K562 (cell line): Measurements from ENCODE around the gene MEX3A. TPM values are rescaled to one million over a fixed set of nuclear protein-coding genes. Genes with fewer than 3 reads are reported as not detected.

Experiments used
- CBFA2T3 ChIP-seq: fragments of 450-650 bp; IDR thresholded peaks from 2 replicates; pipeline ENCODE4 v1.6.1; 2017
- FOXK2 ChIP-seq, 2 experiments: fragments of 450-650 bp; IDR thresholded peaks in 1 of 2; conservative IDR thresholded peaks in 1 of 2; 2 replicates each; pipeline ENCODE4 v1.6.1; 2016; ENCODE audit warnings: low read depth in 2 of 2, mild to moderate bottlenecking in 1 of 2
- GTF2F1 ChIP-seq: IDR thresholded peaks from 2 replicates; pipeline ENCODE4 v1.6.1; 2011; ENCODE audit warnings: low read depth, low read length, improper control_type of control experiment
- HBP1 ChIP-seq: fragments of 450-650 bp; formaldehyde crosslinking; IDR thresholded peaks from 2 replicates; pipeline ENCODE4 v1.4.0; 2022; ENCODE audit warnings: missing genetic modification characterization
- KDM1A ChIP-seq, 2 experiments: fragments of 450-650 bp; IDR thresholded peaks; 2 replicates each; pipeline ENCODE4 v1.6.1; 2016; ENCODE audit warnings: mild to moderate bottlenecking in 2 of 2
- MIER1 ChIP-seq: fragments of 450-650 bp; IDR thresholded peaks from 2 replicates; pipeline ENCODE4 v1.6.1; 2016; ENCODE audit warnings: antibody characterized with exemption, mild to moderate bottlenecking, low read depth
- PHF8 ChIP-seq: fragments of 200-600 bp; sonication (generic); IDR thresholded peaks from 2 replicates; pipeline ENCODE4 v1.6.1; 2012; ENCODE audit warnings: mixed run types, mild to moderate bottlenecking, inconsistent platforms, low read length, moderate library complexity, borderline replicate concordance
- PTRF ChIP-seq: fragments of 450-650 bp; IDR thresholded peaks from 2 replicates; pipeline ENCODE4 v1.6.1; 2016; ENCODE audit warnings: mild to moderate bottlenecking, missing genetic modification characterization, missing compliant biosample characterization
- THAP12 ChIP-seq: fragments of 250-450 bp; sonication (Bioruptor Pico); IDR thresholded peaks from 2 replicates; pipeline ENCODE4 v1.9.0; 2021; ENCODE audit warnings: mild to moderate bottlenecking, inconsistent platforms
- ZNF23 ChIP-seq: fragments of 250-450 bp; sonication (Bioruptor Pico); IDR thresholded peaks from 2 replicates; pipeline ENCODE4 v1.4.0; 2020; ENCODE audit warnings: mild to moderate bottlenecking
- ZNF316 ChIP-seq: fragments of 450-650 bp; IDR thresholded peaks from 2 replicates; pipeline ENCODE4 v1.6.1; 2016
- polyA plus RNA-seq, 8 experiments: library from polyadenylated mRNA; depleted of rRNA in 4 of 8; stranded (reverse) in 5 of 8; unstranded in 3 of 8; fragments of >200 nt; fragmentation: Nextera tagmentation in 2 of 8; fragmentation: Illumina TruSeq in 1 of 8; extraction: Ambion mirVana in 2 of 8; extraction: Trizol in 1 of 8; gene quantifications; 2 replicates each; pipeline versions ENCODE4 v1.2.1 to v1.2.3, GENCODE V29; 2011 to 2014; ENCODE audit warnings: inconsistent platforms in 1 of 8, missing spikeins in 1 of 8
- total RNA-seq, 7 experiments: library from RNA; depleted of rRNA in 6 of 7; stranded (reverse); fragments of >200 nt in 6 of 7; fragmentation: Illumina TruSeq in 2 of 7; extraction: Trizol in 2 of 7; gene quantifications; 2 replicates each; pipeline versions ENCODE4 v1.2.1 to v1.2.3, GENCODE V29; 2011 to 2021; ENCODE audit warnings: low replicate concordance in 1 of 7
- TF ChIP-seq, protein P1 (sequence below): fragments of 250-450 bp; sonication (Bioruptor Pico); IDR thresholded peaks from 2 replicates; pipeline ENCODE4 v1.5.1; 2021; ENCODE audit warnings: mild to moderate bottlenecking

MEX3A gene
- total and polyA plus RNA-seq, 9 of the 15 experiments (the other 6 are each of a cell fraction or from before 2014, with no cell fraction given) = 0.36 to 13.7 (median 5.2) TPM

- TF ChIP-seq CBFA2T3 = peak; percentile 53
- TF ChIP-seq FOXK2 (conservative IDR thresholded peaks at IDR 0.05 in 1 of 2, IDR thresholded peaks at IDR 0.05 in 1 of 2; ENCODE audit: low read depth in 2 of 2) = no peak
- no peak for TF ChIP-seq THAP12
- TF ChIP-seq HBP1 (CRISPR knock-in tag) = no peak
- peak; percentile 44; the same call in 1 of the 2 replicates for TF ChIP-seq ZNF316
- TF ChIP-seq, protein P1, sequence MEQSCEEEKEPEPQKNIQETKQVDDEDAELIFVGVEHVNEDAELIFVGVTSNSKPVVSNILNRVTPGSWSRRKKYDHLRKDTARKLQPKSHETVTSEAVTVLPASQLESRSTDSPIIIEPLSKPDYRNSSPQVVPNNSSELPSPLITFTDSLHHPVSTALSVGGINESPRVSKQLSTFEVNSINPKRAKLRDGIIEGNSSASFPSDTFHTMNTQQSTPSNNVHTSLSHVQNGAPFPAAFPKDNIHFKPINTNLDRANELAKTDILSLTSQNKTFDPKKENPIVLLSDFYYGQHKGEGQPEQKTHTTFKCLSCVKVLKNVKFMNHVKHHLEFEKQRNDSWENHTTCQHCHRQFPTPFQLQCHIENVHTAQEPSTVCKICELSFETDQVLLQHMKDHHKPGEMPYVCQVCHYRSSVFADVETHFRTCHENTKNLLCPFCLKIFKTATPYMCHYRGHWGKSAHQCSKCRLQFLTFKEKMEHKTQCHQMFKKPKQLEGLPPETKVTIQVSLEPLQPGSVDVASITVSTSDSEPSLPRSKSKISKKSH (CRISPR knock-in tag) = no peak
- no peak for TF ChIP-seq GTF2F1
- TF ChIP-seq MIER1 = no peak
- TF ChIP-seq KDM1A (IDR thresholded peaks at IDR 0.05) = 0 out of 4 replicates have a peak, but pooled peaks of 1 of the 2 experiments have one; percentile 19
- no peak for TF ChIP-seq PHF8
- no peak for TF ChIP-seq ZNF23 (CRISPR knock-in tag)
- no peak for TF ChIP-seq PTRF (tag)
Measured at GRCh38 chr1:156091610-156092009, 9.3 kb upstream of the MEX3A start (continued).
